Activated CD4-positive, alpha-beta T cell treated with anti-CD3 and anti-CD28 coated beads for 48 hours (primary cell): ENCODE results near the gene SFMBT2.

Source experiments
- DNase-seq: peaks from one replicate; pipeline ENCODE4 v3.0.0-alpha.2; 2020

The SFMBT2 gene

GRCh38 chr10:7170626-7171322 lies 240.1 kb downstream of the SFMBT2 start:
- no peak for DNase-seq

GRCh38 chr10:7168414-7168813 lies 242.4 kb downstream of the SFMBT2 start:
- DNase-seq: no peak

GRCh38 chr10:7165500-7166177 lies 245.2 kb downstream of the SFMBT2 start:
- no peak for DNase-seq

- DNase-seq: no peak
Observed at GRCh38 chr10:7164955-7165354, 245.9 kb downstream of the SFMBT2 start.

- DNase-seq: no peak
Observed at GRCh38 chr10:7162331-7162730, 248.5 kb downstream of the SFMBT2 start.

GRCh38 chr10:7161484-7162250 lies 249.2 kb downstream of the SFMBT2 start:
- no peak for DNase-seq

- no peak for DNase-seq
Observed at GRCh38 chr10:7159928-7160327, 250.9 kb downstream of the SFMBT2 start.

GRCh38 chr10:7159517-7159916 lies 251.3 kb downstream of the SFMBT2 start:
- no peak for DNase-seq

GRCh38 chr10:7157091-7157490 lies 253.7 kb downstream of the SFMBT2 start:
- no peak for DNase-seq

- DNase-seq: no peak
Observed at GRCh38 chr10:7153750-7154149, 257.1 kb downstream of the SFMBT2 start.

- no peak for DNase-seq
Observed at GRCh38 chr10:7152982-7153381, 257.9 kb downstream of the SFMBT2 start.

- DNase-seq: no peak
Observed at GRCh38 chr10:7152341-7152740, 258.5 kb downstream of the SFMBT2 start.

GRCh38 chr10:7151538-7151937 lies 259.3 kb downstream of the SFMBT2 start:
- DNase-seq: no peak

GRCh38 chr10:7150349-7150748 lies 260.5 kb downstream of the SFMBT2 start:
- no peak for DNase-seq

- no peak for DNase-seq
Observed at GRCh38 chr10:7146189-7146588, 264.6 kb downstream of the SFMBT2 start.

- no peak for DNase-seq
Observed at GRCh38 chr10:7136016-7136415, 274.8 kb downstream of the SFMBT2 start.

- DNase-seq: no peak
Observed at GRCh38 chr10:7135188-7135587, 275.6 kb downstream of the SFMBT2 start.

- no peak for DNase-seq
Observed at GRCh38 chr10:7134448-7134847, 276.4 kb downstream of the SFMBT2 start.

- DNase-seq: no peak
Observed at GRCh38 chr10:7133958-7134357, 276.9 kb downstream of the SFMBT2 start.

GRCh38 chr10:7133278-7133677 lies 277.6 kb downstream of the SFMBT2 start:
- no peak for DNase-seq

GRCh38 chr10:7130191-7130911 lies 280.5 kb downstream of the SFMBT2 start:
- no peak for DNase-seq

- no peak for DNase-seq
Observed at GRCh38 chr10:7123774-7124173, 287.1 kb downstream of the SFMBT2 start.

- no peak for DNase-seq
Observed at GRCh38 chr10:7122561-7122960, 288.3 kb downstream of the SFMBT2 start.
